ENCODE results near the gene ICE2.

DNA sequence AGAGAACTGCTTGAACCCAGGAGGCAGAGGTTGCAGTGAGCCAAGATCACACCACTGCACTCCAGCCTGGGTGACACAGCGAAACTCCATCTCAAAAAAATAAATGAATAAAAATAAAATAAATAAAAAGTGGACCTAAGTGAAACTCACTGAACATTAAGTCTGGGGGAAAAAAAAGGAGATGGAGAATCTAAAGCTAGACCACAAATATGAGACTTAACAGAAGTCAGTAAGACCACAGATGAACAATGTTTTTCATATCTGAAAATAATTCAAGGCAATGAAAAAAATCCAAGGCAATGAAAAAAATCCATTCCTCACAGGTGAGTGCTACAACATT is 99.8 kb downstream of the ICE2 start:
- TF ChIP-seq, protein P1, sequence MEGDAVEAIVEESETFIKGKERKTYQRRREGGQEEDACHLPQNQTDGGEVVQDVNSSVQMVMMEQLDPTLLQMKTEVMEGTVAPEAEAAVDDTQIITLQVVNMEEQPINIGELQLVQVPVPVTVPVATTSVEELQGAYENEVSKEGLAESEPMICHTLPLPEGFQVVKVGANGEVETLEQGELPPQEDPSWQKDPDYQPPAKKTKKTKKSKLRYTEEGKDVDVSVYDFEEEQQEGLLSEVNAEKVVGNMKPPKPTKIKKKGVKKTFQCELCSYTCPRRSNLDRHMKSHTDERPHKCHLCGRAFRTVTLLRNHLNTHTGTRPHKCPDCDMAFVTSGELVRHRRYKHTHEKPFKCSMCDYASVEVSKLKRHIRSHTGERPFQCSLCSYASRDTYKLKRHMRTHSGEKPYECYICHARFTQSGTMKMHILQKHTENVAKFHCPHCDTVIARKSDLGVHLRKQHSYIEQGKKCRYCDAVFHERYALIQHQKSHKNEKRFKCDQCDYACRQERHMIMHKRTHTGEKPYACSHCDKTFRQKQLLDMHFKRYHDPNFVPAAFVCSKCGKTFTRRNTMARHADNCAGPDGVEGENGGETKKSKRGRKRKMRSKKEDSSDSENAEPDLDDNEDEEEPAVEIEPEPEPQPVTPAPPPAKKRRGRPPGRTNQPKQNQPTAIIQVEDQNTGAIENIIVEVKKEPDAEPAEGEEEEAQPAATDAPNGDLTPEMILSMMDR (IDR thresholded peaks at IDR 0.05) = no peak
- TF ChIP-seq POLR2A (IDR thresholded peaks at IDR 0.05) = no peak
